Endothelial cell of umbilical vein (primary cell): ENCODE data around the gene ANKS1B. TPM values are rescaled to one million over a fixed set of nuclear protein-coding genes. Genes with fewer than 3 reads are reported as not detected.
A peak's percentile ranks its signal among the peaks of the same experiment; 100 is the strongest.

Experiments
- BruUV-seq: library from RNA; stranded (reverse); fragments of 400-500 nt; replicated peaks from 2 replicates; lab custom pipeline; 2021; lab: Mats Ljungman, UMichigan
- CTCF ChIA-PET: fragments of 300-600, 350-600 bp; sonication (Branson Sonifier 250); formaldehyde crosslinking; loops from one replicate; lab custom pipeline; 2021; ENCODE audit warnings: antibody characterized with exemption, inconsistent platforms; lab: Charles Lee
- POLR2A ChIA-PET: fragments of 300-600, 350-600 bp; sonication (Branson Sonifier 250); formaldehyde crosslinking; loops from one replicate; lab custom pipeline; 2021; ENCODE audit warnings: antibody characterized with exemption, inconsistent platforms; lab: Charles Lee
- DNase-seq: peaks from one replicate; pipeline ENCODE4 v3.0.0-alpha.2; 2011; ENCODE audit warnings: low read depth, low spot score
- FAIRE-seq: peaks from 2 replicates; lab custom pipeline; 2011; peaks lifted over from hg19 to GRCh38; lab: Jason Lieb, UNC
- H2AFZ ChIP-seq: 2 replicates; pipeline ENCODE4 v1.6.0; 2012; ENCODE audit warnings: low read depth, low read length, control low read depth, inconsistent platforms
- H3K27ac ChIP-seq: 2 replicates; pipeline ENCODE4 v1.5.1; 2011; ENCODE audit warnings: low read depth, mild to moderate bottlenecking, control low read depth, low read length, moderate library complexity; ENCODE audit not compliant: insufficient read depth
- H3K27me3 ChIP-seq, 2 experiments: 2 replicates each; pipeline versions ENCODE4 v1.6.0 to v1.6.1; 2011; ENCODE audit warnings: low read length in 2 of 2, mixed read lengths in 1 of 2; ENCODE audit not compliant: control insufficient read depth in 2 of 2, insufficient read depth in 2 of 2
- H3K36me3 ChIP-seq, 2 experiments: 2 replicates in 1 of 2; 3 replicates in 1 of 2; pipeline ENCODE4 v1.5.1; 2011; ENCODE audit warnings: low read length in 2 of 2, mild to moderate bottlenecking in 1 of 2, moderate library complexity in 1 of 2; ENCODE audit not compliant: control insufficient read depth in 2 of 2, insufficient read depth in 2 of 2; ENCODE audit errors: extremely low read depth in 1 of 2
- H3K4me1 ChIP-seq: 3 replicates; pipeline ENCODE4 v1.5.1; 2011; ENCODE audit warnings: mild to moderate bottlenecking, low read length; ENCODE audit not compliant: control insufficient read depth, insufficient read depth; ENCODE audit errors: extremely low read depth
- H3K4me2 ChIP-seq: 2 replicates; pipeline ENCODE4 v1.6.1; 2011; ENCODE audit warnings: low read length, control low read depth, mixed read lengths; ENCODE audit not compliant: insufficient read depth
- H3K4me3 ChIP-seq, 3 experiments: fragments of 200-600 bp in 1 of 3; sonication (generic), shearing (Covaris generic) in 1 of 3; replicated peaks in 1 of 3; 2 replicates each; pipeline ENCODE4 v1.5.1; 2011 to 2016; ENCODE audit warnings: control low read depth in 3 of 3, low read length in 3 of 3, mild to moderate bottlenecking in 2 of 3, inconsistent platforms in 1 of 3, low read depth in 1 of 3, moderate library complexity in 1 of 3; ENCODE audit not compliant: insufficient read depth in 1 of 3
- H3K79me2 ChIP-seq: 2 replicates; pipeline ENCODE4 v1.6.0; 2012; ENCODE audit warnings: low read length, inconsistent platforms; ENCODE audit not compliant: control insufficient read depth, insufficient read depth
- H3K9ac ChIP-seq: replicated peaks from 2 replicates; pipeline ENCODE3; 2011; ENCODE audit warnings: low read length, control low read depth; ENCODE audit not compliant: insufficient read depth; ENCODE audit errors: extremely low read depth
- H3K9me1 ChIP-seq: replicated peaks from 3 replicates; pipeline ENCODE4 v1.6.0; 2011; ENCODE audit warnings: mild to moderate bottlenecking, low read length; ENCODE audit not compliant: control insufficient read depth, insufficient read depth; ENCODE audit errors: extremely low read depth
- H3K9me3 ChIP-seq: replicated peaks from 2 replicates; pipeline ENCODE4 v1.5.1; 2012; ENCODE audit warnings: low read length, inconsistent platforms; ENCODE audit not compliant: control insufficient read depth, insufficient read depth
- H4K20me1 ChIP-seq: replicated peaks from 2 replicates; pipeline ENCODE3; 2011; ENCODE audit warnings: mild to moderate bottlenecking, low read length; ENCODE audit not compliant: control insufficient read depth, insufficient read depth; ENCODE audit errors: extremely low read depth
- EZH2 ChIP-seq: IDR thresholded peaks from 2 replicates; pipeline ENCODE4 v1.6.1; 2012; ENCODE audit warnings: borderline replicate concordance, low read depth, mild to moderate bottlenecking, moderate library complexity, low read length, inconsistent platforms; ENCODE audit not compliant: severe bottlenecking
- FOS ChIP-seq: IDR thresholded peaks from 2 replicates; pipeline ENCODE4 v1.6.1; 2011; ENCODE audit warnings: mild to moderate bottlenecking, low read length, moderate library complexity, borderline replicate concordance; ENCODE audit not compliant: insufficient read depth
- GATA2 ChIP-seq: IDR thresholded peaks from 2 replicates; pipeline ENCODE4 v1.7.0; 2011; ENCODE audit warnings: low read depth, mild to moderate bottlenecking, moderate library complexity, mixed read lengths, low read length; ENCODE audit not compliant: insufficient read length, insufficient read depth
- JUN ChIP-seq: IDR thresholded peaks from 2 replicates; pipeline ENCODE4 v1.6.1; 2011; ENCODE audit warnings: borderline replicate concordance, low read depth; ENCODE audit not compliant: insufficient read length, insufficient read depth
- MYC ChIP-seq: IDR thresholded peaks from one replicate; pipeline ENCODE4 v1.6.1; 2011; ENCODE audit warnings: mild to moderate bottlenecking, low read depth, low read length
- POLR2A ChIP-seq: IDR thresholded peaks from 2 replicates; pipeline ENCODE4 v1.6.1; 2012; ENCODE audit warnings: low read depth, mild to moderate bottlenecking, control low read depth, low read length
- POLR2AphosphoS5 ChIP-seq: IDR thresholded peaks from 2 replicates; pipeline ENCODE4 v1.6.1; 2012; ENCODE audit warnings: low read depth, mild to moderate bottlenecking, control low read depth, low read length, moderate library complexity; ENCODE audit not compliant: insufficient read depth
- dilution Hi-C: fragments of 300-500 bp; cut with MboI; formaldehyde crosslinking; loops from one replicate; pipeline ENCODE4 v1.15.0; 2019; ENCODE audit warnings: low sequenced_read_pairs; ENCODE audit not compliant: extremely low pct_ligation_motif_present
- intact Hi-C: fragments of 100-400 bp; cut with micrococcal nuclease; formaldehyde crosslinking; loops from one replicate; pipeline ENCODE4 v1.10.0; 2022
- polyA plus RNA-seq, 4 experiments: library from polyadenylated mRNA; depleted of rRNA in 3 of 4; stranded (reverse) in 3 of 4; unstranded in 1 of 4; fragments of >200 nt; gene quantifications; 2 replicates each; pipeline versions ENCODE4 v1.2.1 to v1.2.3, GENCODE V29; 2011 to 2012; ENCODE audit warnings: missing spikeins in 1 of 4
- total RNA-seq: library from RNA; stranded (reverse); gene quantifications from 2 replicates; pipeline ENCODE4 v1.2.3, GENCODE V29; 2021
- TF ChIP-seq, protein P1 (sequence below): IDR thresholded peaks from 2 replicates; pipeline ENCODE4 v1.6.1; 2011; ENCODE audit not compliant: insufficient read depth, insufficient read length
- TF ChIP-seq, protein P2 (sequence below), 2 donors: IDR thresholded peaks; 1 replicate in 1 of 2; 2 replicates in 1 of 2; pipeline ENCODE4 v1.5.1; 2011; ENCODE audit warnings: low read length in 2 of 2, mild to moderate bottlenecking in 2 of 2, moderate library complexity in 2 of 2, control low read depth in 1 of 2, inconsistent platforms in 1 of 2, low read depth in 1 of 2; ENCODE audit not compliant: insufficient read depth in 1 of 2; ENCODE audit errors: extremely low read depth in 1 of 2

The ANKS1B gene
- total and polyA plus RNA-seq, 2 donors (not counting 3 experiments of a cell fraction or from before 2014, with no cell fraction given) = 0.15 to 0.38 TPM

DNA sequence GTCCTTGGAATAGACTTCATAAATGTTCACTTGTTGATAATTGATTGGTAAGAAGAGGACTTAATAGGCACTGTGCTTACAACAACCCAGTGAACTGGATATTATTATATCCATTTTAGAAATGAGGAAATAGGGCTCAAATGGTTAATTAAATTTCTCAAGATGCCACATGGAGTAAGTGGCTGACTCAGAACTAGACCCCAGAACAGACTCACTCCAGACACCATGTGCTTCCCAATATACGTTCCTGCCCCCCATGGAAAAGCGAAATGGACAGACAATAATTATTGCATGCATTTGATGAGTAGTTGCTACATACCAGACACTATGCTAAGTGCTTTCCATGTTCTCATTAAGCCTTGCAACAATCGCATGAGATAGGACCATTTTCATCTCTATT is 895 bp upstream of the ANKS1B start:
- DNase-seq (no peak), FAIRE-seq (no peak)
- Histone ChIP-seq H3K9me3 (no peaks in the 10 kb centered on the region), H3K9ac (no peak overlapping the region), H3K79me2 (no peaks in the 10 kb centered on the region), H3K27me3 (peaks cover 7 to 21% of the 10 kb centered on the region in 2 experiments), H3K27ac (no peak overlapping the region), H3K4me1 (peaks cover 7% of the 10 kb centered on the region), H2AFZ (peak overlapping the region; percentile 95), H3K36me3 (no peaks in the 10 kb centered on the region), H3K4me2 (peak overlapping the region; percentile 95), H4K20me1 (no peaks in the 10 kb centered on the region), H3K9me1 (no peaks in the 10 kb centered on the region), H3K4me3 (peak overlapping the region in 1 of 3 experiments; percentile 72)
- ChIA-PET POLR2A (no interaction called here), CTCF (no interaction called here)
- dilution Hi-C loops = no loop called here
- intact Hi-C loops = no loop called here
- TF ChIP-seq FOS (no peak), MYC (no peak), JUN (no peak), POLR2AphosphoS5 (no peak), GATA2 (no peak), POLR2A (no peak), EZH2 (no peak)
- TF ChIP-seq, protein P1, sequence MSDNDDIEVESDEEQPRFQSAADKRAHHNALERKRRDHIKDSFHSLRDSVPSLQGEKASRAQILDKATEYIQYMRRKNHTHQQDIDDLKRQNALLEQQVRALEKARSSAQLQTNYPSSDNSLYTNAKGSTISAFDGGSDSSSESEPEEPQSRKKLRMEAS = no peak
- TF ChIP-seq, protein P2, sequence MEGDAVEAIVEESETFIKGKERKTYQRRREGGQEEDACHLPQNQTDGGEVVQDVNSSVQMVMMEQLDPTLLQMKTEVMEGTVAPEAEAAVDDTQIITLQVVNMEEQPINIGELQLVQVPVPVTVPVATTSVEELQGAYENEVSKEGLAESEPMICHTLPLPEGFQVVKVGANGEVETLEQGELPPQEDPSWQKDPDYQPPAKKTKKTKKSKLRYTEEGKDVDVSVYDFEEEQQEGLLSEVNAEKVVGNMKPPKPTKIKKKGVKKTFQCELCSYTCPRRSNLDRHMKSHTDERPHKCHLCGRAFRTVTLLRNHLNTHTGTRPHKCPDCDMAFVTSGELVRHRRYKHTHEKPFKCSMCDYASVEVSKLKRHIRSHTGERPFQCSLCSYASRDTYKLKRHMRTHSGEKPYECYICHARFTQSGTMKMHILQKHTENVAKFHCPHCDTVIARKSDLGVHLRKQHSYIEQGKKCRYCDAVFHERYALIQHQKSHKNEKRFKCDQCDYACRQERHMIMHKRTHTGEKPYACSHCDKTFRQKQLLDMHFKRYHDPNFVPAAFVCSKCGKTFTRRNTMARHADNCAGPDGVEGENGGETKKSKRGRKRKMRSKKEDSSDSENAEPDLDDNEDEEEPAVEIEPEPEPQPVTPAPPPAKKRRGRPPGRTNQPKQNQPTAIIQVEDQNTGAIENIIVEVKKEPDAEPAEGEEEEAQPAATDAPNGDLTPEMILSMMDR (IDR thresholded peaks at IDR 0.05; ENCODE audit: extremely low read depth in 1 of 2, insufficient read depth in 1 of 2, low read depth in 1 of 2, low read length in 2 of 2) = no peak
- no TSS peak for BruUV-seq
